ENCODE measurements around the gene FBXW4.
A peak's percentile ranks its signal among the peaks of the same experiment; 100 is the strongest.
"Not testable (repeated sequence)": the region's sequence is repeated elsewhere in the genome, so short reads cannot be mapped to it uniquely, and the experiment has no call there.

The FBXW4 gene

DNA sequence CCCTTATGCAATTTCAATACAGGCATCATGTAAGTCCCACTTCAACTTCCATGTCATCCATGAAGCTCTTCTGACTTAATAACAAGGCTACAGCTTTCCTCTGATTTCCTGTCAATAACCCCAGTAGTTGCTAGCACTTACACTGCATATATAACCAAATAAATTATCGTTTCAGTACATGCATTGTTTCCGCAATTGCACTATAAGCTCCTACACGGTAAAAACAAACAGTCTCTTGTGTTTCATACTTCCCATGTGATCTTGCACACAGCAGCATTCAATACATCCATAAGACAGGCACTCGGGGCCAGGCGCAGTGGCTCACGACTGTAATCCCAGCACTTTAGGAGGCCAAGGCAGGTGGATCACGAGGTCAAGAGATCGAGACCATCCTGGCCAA, 41.4 kb downstream of the FBXW4 start:
- DNase-seq: no peak

DNA sequence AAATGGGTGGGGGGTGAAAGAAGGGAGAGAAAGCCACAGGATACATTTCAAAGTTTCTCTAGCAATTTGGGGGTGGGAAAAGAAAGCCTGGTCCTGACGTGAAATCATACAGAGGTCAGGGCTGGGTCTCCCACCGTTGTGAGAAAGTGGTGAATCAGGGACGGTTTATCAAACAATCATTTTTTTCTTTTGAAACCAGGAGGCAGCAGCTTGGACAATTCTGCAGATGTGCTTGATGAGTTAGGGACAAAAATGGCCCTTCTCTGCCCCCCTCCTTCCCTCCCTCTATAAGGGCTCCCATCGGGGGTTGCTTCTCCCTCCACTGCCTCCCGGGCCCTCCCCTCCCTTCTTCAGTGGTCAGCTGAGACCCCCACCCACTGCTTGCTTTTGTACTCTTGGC, 43.6 kb downstream of the FBXW4 start:
- DNase-seq: no peak

- no peak for DNase-seq
These were observed 44.1 kb downstream of the FBXW4 start for GRCh38 chr10:101650863-101651262.

DNA sequence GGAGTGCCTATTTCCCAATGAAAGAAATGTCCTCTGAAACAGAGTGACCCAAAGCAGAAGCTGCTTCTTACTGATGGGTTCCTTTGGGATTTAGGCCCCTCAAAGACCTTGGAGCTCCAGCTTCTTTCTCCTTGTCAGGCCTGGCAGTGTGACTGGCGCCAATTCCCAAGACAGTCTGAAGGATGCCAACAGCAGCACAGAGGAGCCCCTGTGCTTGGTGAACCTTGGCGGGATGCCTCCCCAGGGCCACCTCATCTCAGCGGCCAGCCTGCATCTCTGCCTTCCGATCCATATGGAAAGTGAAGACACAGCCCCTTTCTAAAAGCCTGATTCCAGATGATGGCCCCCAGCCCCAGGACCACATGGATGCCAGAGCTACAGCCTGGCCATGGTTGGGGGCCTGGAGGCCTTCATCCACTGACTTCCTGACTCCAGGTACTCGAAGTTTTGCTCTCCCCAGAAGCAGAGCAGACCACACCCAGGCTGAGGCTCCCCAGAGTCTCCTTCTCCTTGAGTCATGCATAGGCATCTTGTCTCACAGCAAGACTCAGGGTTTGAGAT, 45.4 kb downstream of the FBXW4 start:
- DNase-seq: no peak

DNA sequence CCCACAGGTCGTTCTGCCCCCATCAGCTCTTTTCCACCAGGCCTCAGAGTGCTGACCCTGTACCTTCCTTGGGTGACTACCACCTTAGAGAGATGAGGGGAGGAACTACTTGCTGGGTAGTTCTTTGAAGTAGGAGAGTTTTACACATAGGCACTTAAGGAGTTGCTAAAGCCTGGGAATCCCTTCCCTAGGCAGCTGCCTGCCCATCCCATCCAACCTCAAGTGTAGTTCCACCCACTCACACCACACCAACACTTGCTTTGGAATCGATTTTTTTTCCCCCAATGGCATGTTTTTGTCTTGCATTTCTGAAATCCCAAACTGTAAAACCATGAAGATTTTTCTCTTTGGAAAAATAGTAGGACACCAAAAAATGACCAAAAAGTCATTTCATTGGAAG, 47.7 kb downstream of the FBXW4 start:
- no peak for DNase-seq

DNA sequence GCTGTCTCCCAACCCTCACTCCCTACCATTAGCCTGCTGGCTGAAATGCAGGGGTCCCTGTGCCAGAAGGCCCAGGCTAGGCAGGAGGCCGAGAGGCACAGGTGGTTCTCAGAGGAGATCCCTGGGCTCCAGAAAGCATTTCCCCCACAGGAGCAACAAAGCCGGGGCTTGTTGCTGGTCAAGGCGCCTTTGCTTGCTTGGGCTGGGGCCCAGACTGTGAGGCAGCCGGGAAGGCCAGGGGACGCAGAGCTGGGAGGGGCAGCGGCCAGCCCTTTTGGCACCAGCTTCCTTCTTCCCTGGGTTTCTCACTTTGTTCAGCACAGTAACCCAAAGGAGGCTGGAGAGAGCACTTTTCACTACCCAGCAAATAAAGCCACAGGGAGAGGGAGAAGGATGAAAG, 48.6 kb downstream of the FBXW4 start:
- DNase-seq: peak; percentile 66

DNA sequence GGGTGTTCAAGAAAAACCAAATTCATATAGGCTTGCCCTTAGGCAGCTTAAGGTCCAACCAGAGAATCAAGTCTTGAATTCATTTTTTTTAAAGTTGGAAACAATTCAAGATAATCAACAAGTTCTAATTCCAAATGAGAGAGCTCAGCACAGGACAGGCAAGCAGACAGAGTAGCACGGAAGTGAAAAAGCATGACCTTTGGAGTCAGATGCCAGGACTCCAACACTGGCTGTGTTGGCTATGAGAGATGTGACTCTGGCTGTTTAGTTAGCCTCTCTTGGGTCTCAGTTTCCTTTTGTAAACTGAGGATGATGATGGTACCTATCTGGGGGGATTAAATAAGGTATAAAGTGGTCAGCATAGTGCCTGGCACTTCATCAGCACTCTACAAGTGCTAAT, 49.3 kb downstream of the FBXW4 start:
- no peak for DNase-seq

GRCh38 chr10:101644002-101644401, 51.0 kb downstream of the FBXW4 start:
- DNase-seq: no peak

GRCh38 chr10:101643546-101643945, 51.4 kb downstream of the FBXW4 start:
- no peak for DNase-seq

DNA sequence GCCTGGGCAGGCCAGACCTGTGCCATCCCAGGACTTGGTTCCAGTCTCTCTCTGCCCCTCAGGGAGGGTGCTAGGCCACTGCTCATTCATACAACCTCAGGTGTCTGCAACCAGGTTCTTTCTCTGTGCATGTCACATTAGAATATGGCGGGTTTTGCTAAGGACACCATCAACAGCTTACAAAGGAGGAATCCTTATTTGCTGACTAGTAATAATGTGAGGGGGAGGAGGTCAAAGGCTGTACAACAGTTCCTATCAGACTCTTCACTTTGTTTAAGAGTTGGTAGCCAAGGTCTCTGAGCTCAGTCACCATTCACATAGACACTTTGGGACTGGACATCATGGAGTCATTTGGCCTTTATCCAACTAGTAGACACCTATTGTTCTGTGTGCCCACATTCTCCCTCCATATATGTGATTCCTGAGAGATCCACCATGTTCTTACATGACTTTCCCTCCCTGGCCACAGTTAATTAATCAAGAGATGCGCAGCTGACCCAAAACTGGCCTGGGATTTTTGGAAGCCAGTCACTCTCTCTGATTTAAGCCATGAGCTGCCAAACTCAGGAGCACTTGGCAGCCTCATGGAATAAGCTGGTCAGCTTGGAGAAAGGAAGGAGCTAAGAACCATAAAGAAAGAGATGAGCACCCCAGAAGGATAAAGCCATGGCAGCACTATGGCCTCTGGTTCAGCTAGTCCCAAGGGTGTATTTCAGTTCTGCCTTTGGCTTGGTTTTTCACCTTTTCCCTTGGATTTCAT, 55.6 kb downstream of the FBXW4 start:
- DNase-seq: no peak

- not testable (repeated sequence) for DNase-seq
These were observed 61.5 kb downstream of the FBXW4 start for GRCh38 chr10:101633510-101633909.

DNA sequence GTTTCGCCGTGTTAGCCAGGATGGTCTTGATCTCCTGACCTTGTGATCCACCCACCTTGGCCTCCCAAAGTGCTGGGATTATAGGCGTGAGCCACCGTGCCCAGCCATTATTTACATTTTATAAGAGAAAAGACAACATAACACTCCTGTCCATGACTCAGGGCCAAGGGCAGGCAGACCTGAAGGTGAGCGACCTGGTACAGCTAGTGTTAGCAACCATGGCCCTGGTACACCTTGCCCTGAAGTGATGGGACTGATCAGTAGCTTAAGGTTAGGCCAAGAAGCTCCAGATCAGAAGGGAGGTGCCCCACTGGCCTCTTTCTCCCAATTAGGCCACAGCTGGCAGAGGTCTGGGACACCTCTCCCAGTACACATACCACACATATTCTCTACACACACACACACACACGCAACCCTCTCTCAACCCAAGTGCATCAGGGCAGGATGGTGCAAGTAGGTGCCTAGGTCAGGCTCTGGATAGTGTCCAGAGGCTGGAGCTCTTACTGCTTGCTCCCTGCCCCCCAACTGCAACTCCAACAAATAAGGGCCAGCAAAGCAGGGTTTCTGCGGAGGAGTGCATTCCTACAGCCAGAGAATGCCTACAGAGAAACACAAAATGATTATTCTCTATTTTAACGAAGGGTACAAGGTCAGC, 63.0 kb downstream of the FBXW4 start:
- no peak for DNase-seq

DNA sequence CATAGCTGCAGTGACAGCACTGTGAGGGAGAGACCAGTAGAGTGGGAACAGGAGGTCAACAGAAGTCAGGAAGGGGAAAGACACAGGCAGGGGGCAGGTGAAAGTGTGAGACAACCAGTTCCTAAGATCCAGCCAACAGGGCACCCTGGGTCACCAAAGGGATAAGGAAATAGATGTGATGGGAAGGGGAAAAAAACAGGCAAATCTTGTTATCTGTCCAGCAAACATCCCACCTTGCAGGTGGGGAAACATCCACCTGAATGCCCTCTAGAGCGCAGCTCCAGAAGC, 64.4 kb downstream of the FBXW4 start:
- DNase-seq: no peak

GRCh38 chr10:101629837-101630632, 64.9 kb downstream of the FBXW4 start:
- DNase-seq: no peak

- DNase-seq: no peak
These were observed 69.1 kb downstream of the FBXW4 start for GRCh38 chr10:101625821-101626412.

DNA sequence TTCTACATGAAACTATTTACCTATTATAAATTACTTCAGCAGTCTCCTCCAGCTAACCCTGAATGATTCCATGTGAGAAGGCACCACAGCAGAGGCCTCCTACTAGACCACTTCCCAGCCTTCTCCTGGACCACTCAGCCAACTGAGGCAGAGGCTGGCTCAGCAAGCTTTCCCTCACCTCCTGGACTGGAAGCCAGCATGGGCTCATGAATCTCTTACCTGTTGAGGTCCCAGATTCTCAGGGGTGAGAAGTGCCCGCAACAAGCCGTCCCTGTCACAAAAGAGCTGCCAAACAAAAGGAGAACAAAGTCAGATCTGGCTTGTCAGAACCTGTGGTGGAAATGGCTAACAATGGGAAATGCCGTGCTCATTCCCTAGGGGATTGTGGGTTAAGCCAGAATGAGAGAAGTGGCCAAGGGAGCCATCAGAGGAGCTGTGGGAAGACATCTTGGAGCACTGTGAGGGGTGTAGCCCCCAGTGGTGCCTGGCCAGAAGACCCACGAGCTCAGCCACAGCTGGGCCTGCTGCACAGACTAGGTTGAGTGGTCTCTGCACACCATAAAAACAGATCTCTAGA, 70.4 kb downstream of the FBXW4 start:
- no peak for DNase-seq

GRCh38 chr10:101623528-101623927, 71.4 kb downstream of the FBXW4 start:
- DNase-seq: no peak

DNA sequence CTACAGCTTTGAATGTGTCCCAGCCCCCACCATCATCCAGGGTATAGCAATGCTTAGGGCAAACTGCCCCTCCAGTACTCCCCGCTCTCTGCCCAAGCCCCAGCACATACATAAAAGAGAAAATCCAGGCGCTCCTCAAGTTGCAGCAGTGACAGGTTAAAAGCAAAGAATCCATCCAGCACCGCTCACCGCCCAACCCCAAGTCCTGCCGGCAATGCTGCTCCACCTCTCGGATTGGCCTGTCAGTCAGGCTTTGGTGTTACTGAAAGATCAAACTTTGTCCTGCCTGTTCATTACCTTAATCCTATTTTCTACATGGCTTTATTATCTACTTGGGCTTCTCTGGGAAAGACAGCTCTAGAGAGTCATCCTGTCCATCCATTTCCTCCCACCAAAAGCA, 75.0 kb downstream of the FBXW4 start:
- no peak for DNase-seq

DNA sequence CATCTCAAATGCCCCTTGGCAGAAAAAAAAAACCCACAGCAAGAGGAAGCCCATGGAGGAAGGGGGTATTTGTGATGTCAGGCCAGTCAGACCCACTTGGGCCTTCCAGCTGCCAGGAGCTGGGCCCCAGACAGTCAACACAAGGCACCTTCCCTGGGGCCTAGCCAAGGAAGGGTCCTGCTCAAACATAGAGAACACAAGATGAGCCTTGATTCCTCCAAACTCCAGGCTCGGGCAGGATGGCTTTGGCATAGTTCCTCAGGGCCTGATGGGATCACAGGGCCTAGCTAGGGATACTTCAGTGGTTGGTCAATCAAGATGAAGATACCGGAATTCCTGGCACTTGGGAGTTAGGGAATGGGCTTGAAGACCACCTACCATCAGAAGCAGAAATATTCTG, 76.1 kb downstream of the FBXW4 start:
- no peak for DNase-seq

DNA sequence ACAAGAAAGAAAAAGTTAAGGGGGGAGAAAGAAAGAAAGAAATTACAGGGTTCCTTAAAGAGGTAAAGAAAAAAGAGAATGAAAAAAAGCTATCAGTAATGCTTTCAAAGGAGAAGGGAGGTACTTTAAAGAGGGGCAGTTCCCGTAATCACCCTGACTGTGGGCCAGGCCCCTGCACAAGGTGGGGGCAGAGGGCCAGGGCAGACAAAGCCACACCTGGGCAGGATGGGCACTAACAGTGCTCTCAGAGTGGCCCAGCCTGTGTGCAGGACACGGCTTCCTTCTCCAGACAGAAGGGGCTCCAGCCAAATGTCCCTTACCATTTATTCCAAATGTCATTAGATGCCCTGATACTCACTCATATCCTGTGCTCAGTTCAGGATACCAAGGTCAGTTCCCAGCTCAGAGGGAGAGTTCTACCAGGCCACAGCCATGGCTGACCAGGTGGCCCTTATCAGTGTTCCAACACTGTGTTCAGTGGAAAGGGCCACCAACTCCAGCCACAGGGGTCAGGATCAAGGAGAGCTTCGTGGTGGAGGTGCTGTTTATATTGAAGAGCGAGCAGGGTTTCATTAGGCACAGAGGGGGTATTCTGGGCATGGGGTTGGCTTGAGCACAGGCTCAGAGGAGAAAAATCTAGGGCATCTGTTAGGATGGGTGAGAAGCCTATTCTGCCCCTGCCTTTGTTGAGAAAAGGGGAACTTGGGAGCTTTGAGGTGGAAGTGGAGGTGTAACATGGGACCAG, 77.0 kb downstream of the FBXW4 start:
- no peak for DNase-seq

DNA sequence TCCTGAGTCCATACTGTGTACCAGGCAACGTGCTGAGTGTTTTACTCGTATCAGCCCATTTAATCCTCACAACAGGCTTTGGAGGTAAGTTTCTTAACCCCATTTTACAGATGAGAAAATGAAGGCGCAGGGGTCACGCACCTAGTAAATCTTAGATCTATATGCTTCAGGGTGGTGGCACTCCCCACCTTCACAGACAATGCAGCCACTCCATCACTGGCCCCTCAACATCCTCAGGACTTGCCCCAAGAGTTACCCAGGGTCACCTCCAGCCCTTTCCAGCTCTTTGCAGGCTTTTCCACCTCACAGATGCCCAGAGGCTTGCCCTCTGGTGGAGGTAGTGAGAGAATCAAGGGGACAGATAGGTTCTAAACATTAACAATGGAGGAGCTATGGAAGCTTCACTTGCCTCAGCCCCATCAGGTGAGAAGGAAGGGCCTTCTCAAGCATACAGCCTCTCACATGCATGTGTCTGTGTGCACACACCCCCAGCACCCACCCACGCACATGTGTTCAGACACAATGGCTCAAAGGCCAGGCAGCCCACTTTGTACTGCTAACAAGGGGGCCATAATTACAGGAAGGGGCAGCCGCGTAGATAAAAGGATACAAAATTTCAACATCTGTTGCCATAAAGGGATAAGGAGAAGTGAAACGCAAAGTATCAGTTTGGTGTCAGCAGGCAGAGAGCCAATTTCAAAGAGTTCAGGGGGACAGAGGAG, 77.7 kb downstream of the FBXW4 start:
- DNase-seq: no peak

Measured in left hindlimb (tissue), 1 donor.